Measurements from ENCODE around the gene TMEM91. TPM values are rescaled to one million over a fixed set of nuclear protein-coding genes. Genes with fewer than 3 reads are reported as not detected.
"Not testable (repeated sequence)": the region's sequence is repeated elsewhere in the genome, so short reads cannot be mapped to it uniquely, and the experiment has no call there.

Gene TMEM91
- polyA plus RNA-seq, 1 of the 3 experiments (the other 2 are of a cell fraction): 5.7 TPM

DNA sequence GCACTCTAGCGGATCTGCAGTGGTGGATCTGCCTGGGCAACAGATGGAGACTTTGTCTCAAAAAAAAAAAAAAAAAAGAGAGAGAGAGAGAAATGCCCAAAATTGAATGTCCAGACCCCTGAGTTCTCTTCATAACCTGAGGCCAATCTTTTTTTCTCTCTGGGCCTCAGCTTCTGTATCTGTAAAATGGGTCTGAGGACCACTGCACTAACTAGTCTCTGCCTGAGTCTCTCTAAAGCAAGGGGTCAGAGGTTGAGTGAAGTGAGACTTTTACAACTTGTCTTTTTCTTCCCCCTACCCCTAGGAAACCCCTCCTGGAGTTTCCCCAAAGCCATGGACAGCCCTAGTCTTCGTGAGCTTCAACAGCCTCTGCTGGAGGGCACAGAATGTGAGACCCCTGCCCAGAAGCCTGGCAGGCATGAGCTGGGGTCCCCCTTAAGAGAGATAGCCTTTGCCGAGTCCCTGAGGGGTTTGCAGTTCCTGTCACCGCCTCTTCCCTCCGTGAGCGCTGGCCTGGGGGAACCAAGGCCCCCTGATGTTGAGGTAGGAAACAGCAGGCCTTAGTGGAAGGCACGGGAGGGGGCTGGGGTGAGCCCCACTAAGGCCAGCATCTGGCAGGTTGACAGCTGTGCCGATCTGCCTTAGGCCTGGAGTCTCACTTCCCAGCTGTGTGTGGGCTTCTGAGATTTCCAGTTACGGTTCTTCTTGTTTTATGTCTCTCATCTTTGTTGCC lies 1.8 kb downstream of the TMEM91 start:
- H3K9me3 ChIP-seq: no peaks in the 10 kb centered on the region
- H2AFZ ChIP-seq (ENCODE audit: low read depth): no peak overlapping the region
- no peak overlapping the region for H3K27ac ChIP-seq (ENCODE audit: low read depth in 2 of 2, low read length in 1 of 2)
- H3K9ac ChIP-seq: no peak overlapping the region
- H3K4me1 ChIP-seq (ENCODE audit: control insufficient read depth in 1 of 2, insufficient read depth in 2 of 2, low read depth in 1 of 2, low read length in 1 of 2): peaks cover 6 to 8% of the 10 kb centered on the region in 2 experiments; a peak in 3 of 4 replicates
- no peaks in the 10 kb centered on the region for H3K27me3 ChIP-seq (ENCODE audit: insufficient read depth)
- H3K4me3 ChIP-seq (ENCODE audit: low read depth in 2 of 2, low read length in 1 of 2): no peak overlapping the region
- H3F3A ChIP-seq (replicated peaks; ENCODE audit: insufficient read depth): peaks cover 32% of the 10 kb centered on the region
- ChIA-PET POLR2A (interaction anchor here (0.7 kb wide), 1 partner anchor 15 kb away, joined by 3 read pairs; no protein-coding TSS in a partner anchor), CTCF (interaction anchor here (0.6 to 1.0 kb wide), 2 partner anchors 11 to 142 kb away, joined by 3 read pairs; no protein-coding TSS in a partner anchor)
- 79% methylated on average over 9 of the region's 9 CpGs for WGBS (ENCODE audit: low lambda C conversion rate)
- H3K79me2 ChIP-seq (ENCODE audit: insufficient read depth): peaks cover 2% of the 10 kb centered on the region; the same call in 1 of the 2 replicates
- H3K36me3 ChIP-seq (replicated peaks in 1 of 2; ENCODE audit: control insufficient read depth in 1 of 2, insufficient read depth in 2 of 2, low read length in 1 of 2): no peaks in the 10 kb centered on the region
- no peaks in the 10 kb centered on the region for H3K9me2 ChIP-seq
- no peak overlapping the region for H3K4me2 ChIP-seq
- peaks cover 15% of the 10 kb centered on the region; the same call in 1 of the 2 replicates for H4K20me1 ChIP-seq (ENCODE audit: insufficient read depth)
- DNase-seq: peak; percentile 71
- TF ChIP-seq NRF1 (IDR thresholded peaks at IDR 0.05; ENCODE audit: low read depth, low read length): no peak
- no peak for TF ChIP-seq RFX5 (IDR thresholded peaks at IDR 0.05; ENCODE audit: low read length)
- no peak for TF ChIP-seq RAD21 (IDR thresholded peaks at IDR 0.05; ENCODE audit: low read length)
- TF ChIP-seq, protein P1, sequence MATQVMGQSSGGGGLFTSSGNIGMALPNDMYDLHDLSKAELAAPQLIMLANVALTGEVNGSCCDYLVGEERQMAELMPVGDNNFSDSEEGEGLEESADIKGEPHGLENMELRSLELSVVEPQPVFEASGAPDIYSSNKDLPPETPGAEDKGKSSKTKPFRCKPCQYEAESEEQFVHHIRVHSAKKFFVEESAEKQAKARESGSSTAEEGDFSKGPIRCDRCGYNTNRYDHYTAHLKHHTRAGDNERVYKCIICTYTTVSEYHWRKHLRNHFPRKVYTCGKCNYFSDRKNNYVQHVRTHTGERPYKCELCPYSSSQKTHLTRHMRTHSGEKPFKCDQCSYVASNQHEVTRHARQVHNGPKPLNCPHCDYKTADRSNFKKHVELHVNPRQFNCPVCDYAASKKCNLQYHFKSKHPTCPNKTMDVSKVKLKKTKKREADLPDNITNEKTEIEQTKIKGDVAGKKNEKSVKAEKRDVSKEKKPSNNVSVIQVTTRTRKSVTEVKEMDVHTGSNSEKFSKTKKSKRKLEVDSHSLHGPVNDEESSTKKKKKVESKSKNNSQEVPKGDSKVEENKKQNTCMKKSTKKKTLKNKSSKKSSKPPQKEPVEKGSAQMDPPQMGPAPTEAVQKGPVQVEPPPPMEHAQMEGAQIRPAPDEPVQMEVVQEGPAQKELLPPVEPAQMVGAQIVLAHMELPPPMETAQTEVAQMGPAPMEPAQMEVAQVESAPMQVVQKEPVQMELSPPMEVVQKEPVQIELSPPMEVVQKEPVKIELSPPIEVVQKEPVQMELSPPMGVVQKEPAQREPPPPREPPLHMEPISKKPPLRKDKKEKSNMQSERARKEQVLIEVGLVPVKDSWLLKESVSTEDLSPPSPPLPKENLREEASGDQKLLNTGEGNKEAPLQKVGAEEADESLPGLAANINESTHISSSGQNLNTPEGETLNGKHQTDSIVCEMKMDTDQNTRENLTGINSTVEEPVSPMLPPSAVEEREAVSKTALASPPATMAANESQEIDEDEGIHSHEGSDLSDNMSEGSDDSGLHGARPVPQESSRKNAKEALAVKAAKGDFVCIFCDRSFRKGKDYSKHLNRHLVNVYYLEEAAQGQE (IDR thresholded peaks at IDR 0.05; ENCODE audit: low read depth, low read length): no peak
- no peak for TF ChIP-seq TEAD4 (IDR thresholded peaks at IDR 0.05; ENCODE audit: borderline replicate concordance, insufficient read depth)
- TF ChIP-seq NFIC (IDR thresholded peaks at IDR 0.05; ENCODE audit: borderline replicate concordance): no peak
- TF ChIP-seq, protein P2, sequence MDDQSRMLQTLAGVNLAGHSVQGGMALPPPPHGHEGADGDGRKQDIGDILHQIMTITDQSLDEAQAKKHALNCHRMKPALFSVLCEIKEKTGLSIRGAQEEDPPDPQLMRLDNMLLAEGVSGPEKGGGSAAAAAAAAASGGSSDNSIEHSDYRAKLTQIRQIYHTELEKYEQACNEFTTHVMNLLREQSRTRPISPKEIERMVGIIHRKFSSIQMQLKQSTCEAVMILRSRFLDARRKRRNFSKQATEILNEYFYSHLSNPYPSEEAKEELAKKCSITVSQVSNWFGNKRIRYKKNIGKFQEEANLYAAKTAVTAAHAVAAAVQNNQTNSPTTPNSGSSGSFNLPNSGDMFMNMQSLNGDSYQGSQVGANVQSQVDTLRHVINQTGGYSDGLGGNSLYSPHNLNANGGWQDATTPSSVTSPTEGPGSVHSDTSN (IDR thresholded peaks at IDR 0.05): no peak
- TF ChIP-seq, protein P3, sequence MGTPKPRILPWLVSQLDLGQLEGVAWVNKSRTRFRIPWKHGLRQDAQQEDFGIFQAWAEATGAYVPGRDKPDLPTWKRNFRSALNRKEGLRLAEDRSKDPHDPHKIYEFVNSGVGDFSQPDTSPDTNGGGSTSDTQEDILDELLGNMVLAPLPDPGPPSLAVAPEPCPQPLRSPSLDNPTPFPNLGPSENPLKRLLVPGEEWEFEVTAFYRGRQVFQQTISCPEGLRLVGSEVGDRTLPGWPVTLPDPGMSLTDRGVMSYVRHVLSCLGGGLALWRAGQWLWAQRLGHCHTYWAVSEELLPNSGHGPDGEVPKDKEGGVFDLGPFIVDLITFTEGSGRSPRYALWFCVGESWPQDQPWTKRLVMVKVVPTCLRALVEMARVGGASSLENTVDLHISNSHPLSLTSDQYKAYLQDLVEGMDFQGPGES (IDR thresholded peaks at IDR 0.05; ENCODE audit: low read depth, low read length): no peak
- TF ChIP-seq GATA2 (CRISPR knock-in tag; IDR thresholded peaks at IDR 0.05): no peak
- TF ChIP-seq POLR2AphosphoS5 (IDR thresholded peaks at IDR 0.05; ENCODE audit: low read depth, low read length): no peak
- TF ChIP-seq, protein P4, sequence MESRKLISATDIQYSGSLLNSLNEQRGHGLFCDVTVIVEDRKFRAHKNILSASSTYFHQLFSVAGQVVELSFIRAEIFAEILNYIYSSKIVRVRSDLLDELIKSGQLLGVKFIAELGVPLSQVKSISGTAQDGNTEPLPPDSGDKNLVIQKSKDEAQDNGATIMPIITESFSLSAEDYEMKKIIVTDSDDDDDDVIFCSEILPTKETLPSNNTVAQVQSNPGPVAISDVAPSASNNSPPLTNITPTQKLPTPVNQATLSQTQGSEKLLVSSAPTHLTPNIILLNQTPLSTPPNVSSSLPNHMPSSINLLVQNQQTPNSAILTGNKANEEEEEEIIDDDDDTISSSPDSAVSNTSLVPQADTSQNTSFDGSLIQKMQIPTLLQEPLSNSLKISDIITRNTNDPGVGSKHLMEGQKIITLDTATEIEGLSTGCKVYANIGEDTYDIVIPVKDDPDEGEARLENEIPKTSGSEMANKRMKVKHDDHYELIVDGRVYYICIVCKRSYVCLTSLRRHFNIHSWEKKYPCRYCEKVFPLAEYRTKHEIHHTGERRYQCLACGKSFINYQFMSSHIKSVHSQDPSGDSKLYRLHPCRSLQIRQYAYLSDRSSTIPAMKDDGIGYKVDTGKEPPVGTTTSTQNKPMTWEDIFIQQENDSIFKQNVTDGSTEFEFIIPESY (IDR thresholded peaks at IDR 0.05; ENCODE audit: borderline replicate concordance, low read depth): no peak

DNA sequence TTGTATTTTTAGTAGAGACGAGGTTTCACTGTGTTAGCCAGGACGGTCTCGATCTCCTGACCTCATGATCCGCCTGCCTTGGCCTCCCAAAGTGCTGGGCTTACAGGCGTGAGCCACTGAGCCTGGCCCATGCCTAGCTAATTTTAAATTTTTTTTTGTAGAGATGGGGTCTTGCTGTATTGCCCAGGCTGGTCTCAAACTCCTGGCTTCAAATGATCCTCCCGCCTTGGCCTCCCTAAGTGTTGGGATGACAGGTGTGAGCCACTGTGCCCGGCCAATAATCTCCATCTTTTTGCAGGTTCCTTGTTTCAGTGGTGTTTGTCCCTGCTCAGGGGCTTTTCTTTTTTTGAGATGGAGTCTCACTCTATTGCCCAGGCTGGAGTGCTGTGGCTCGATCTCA lies 5.2 kb downstream of the TMEM91 start:
- H3K27ac ChIP-seq (ENCODE audit: low read depth in 2 of 2, low read length in 1 of 2); H3K36me3 ChIP-seq (replicated peaks in 1 of 2; ENCODE audit: control insufficient read depth in 1 of 2, insufficient read depth in 2 of 2, low read length in 1 of 2); H2AFZ ChIP-seq (ENCODE audit: low read depth); H3K4me3 ChIP-seq (ENCODE audit: low read depth in 2 of 2, low read length in 1 of 2); H3K9me2 ChIP-seq; H4K20me1 ChIP-seq (ENCODE audit: insufficient read depth); H3K9me3 ChIP-seq; H3K9ac ChIP-seq; DNase-seq; H3K4me2 ChIP-seq; H3K79me2 ChIP-seq (ENCODE audit: insufficient read depth); CTCF ChIA-PET; H3K27me3 ChIP-seq (ENCODE audit: insufficient read depth); H3K4me1 ChIP-seq (ENCODE audit: control insufficient read depth in 1 of 2, insufficient read depth in 2 of 2, low read depth in 1 of 2, low read length in 1 of 2): not testable (repeated sequence)
- POLR2A ChIA-PET: interaction anchor here (0.6 kb wide), 1 partner anchor 12 kb away, joined by 3 read pairs; no protein-coding TSS in a partner anchor
- 94% methylated on average over 8 of the region's 8 CpGs for WGBS (ENCODE audit: low lambda C conversion rate)
- H3F3A ChIP-seq (replicated peaks; ENCODE audit: insufficient read depth): peaks cover 20% of the 10 kb centered on the region

Data from SK-N-SH (cell line).